ENCODE measurements around the gene SSR4.

- TF ChIP-seq, protein P1, sequence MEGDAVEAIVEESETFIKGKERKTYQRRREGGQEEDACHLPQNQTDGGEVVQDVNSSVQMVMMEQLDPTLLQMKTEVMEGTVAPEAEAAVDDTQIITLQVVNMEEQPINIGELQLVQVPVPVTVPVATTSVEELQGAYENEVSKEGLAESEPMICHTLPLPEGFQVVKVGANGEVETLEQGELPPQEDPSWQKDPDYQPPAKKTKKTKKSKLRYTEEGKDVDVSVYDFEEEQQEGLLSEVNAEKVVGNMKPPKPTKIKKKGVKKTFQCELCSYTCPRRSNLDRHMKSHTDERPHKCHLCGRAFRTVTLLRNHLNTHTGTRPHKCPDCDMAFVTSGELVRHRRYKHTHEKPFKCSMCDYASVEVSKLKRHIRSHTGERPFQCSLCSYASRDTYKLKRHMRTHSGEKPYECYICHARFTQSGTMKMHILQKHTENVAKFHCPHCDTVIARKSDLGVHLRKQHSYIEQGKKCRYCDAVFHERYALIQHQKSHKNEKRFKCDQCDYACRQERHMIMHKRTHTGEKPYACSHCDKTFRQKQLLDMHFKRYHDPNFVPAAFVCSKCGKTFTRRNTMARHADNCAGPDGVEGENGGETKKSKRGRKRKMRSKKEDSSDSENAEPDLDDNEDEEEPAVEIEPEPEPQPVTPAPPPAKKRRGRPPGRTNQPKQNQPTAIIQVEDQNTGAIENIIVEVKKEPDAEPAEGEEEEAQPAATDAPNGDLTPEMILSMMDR (IDR thresholded peaks at IDR 0.05; ENCODE audit: low read length), result no peak
- no peak for TF ChIP-seq EZH2 (IDR thresholded peaks at IDR 0.05; ENCODE audit: borderline replicate concordance, low read length)
Measured at GRCh38 chrX:153827903-153828302, 33.4 kb downstream of the SSR4 start.
